ENCODE measurements around the gene R3HDM2. TPM values are rescaled to one million over a fixed set of nuclear protein-coding genes. Genes with fewer than 3 reads are reported as not detected.

R3HDM2 gene
- total and polyA plus RNA-seq, 2 of the 13 experiments (the other 11 are each of a cell fraction or from before 2014, with no cell fraction given), result 11.1 to 23.5 TPM

- Histone ChIP-seq H3K27me3 (ENCODE audit: control insufficient read depth in 1 of 2, insufficient read depth in 2 of 2, low read length in 2 of 2) (no peaks in the 10 kb centered on the region), H3K36me3 (replicated peaks in 1 of 2; ENCODE audit: control insufficient read depth in 1 of 2, insufficient read depth in 2 of 2, low read length in 2 of 2) (no peaks in the 10 kb centered on the region; a peak in 2 of 5 replicates), H3K9me3 (ENCODE audit: low read length) (no peaks in the 10 kb centered on the region), H3K79me2 (ENCODE audit: insufficient read depth, low read length) (no peaks in the 10 kb centered on the region), H2AFZ (ENCODE audit: low read length) (no peak overlapping the region), H3K4me2 (ENCODE audit: low read depth, low read length) (no peak overlapping the region), H4K20me1 (ENCODE audit: insufficient read depth, low read length) (no peaks in the 10 kb centered on the region), H3K27ac (ENCODE audit: extremely low read length, insufficient read depth, low read length) (no peak overlapping the region), H3K4me1 (ENCODE audit: insufficient read depth, low read length) (no peaks in the 10 kb centered on the region), H3K9ac (ENCODE audit: insufficient read depth, low read depth, low read length) (no peak overlapping the region), H3K4me3 (replicated peaks in 1 of 3; ENCODE audit: insufficient read depth in 1 of 3, low read depth in 2 of 3, low read length in 3 of 3) (no peak overlapping the region)
- in situ Hi-C loops (cut with HindIII; ENCODE audit: extremely low pct_ligation_motif_present, low pct_unique_long_range_greater_than_20kb) (no loop called here), intact Hi-C loops (cut with micrococcal nuclease; ENCODE audit: unreplicated experiment) (no loop called here)
- ChIA-PET CTCF (ENCODE audit: low intra/inter-chr PET ratio, low total read pairs) (no interaction called here), POLR2A (no interaction called here)
- no TSS peak for BruUV-seq (replicated peaks)
- ATAC-seq (no peak), DNase-seq (ENCODE audit: low spot score) (no peak), FAIRE-seq (no peak)
- WGBS (ENCODE audit: low lambda C conversion rate), result 91% methylated on average over 9 of the region's 9 CpGs
- TF ChIP-seq IRF9 (CRISPR knock-in tag; IDR thresholded peaks at IDR 0.05; ENCODE audit: borderline replicate concordance), result no peak
- TF ChIP-seq KIAA2018 (CRISPR knock-in tag; IDR thresholded peaks at IDR 0.05; ENCODE audit: borderline replicate concordance), result no peak
- TF ChIP-seq TBX3 (IDR thresholded peaks at IDR 0.05; ENCODE audit: borderline replicate concordance), result no peak
- no peak for TF ChIP-seq XRCC5 (optimal IDR thresholded peaks at IDR 0.05; ENCODE audit: low read length)
- no peak for TF ChIP-seq IKZF1 (IDR thresholded peaks at IDR 0.05)
- TF ChIP-seq E2F5 (CRISPR knock-in tag; conservative IDR thresholded peaks at IDR 0.05), result no peak
- TF ChIP-seq ATAD3A (CRISPR knock-in tag; IDR thresholded peaks at IDR 0.05), result no peak
- TF ChIP-seq HNRNPK (IDR thresholded peaks at IDR 0.05; ENCODE audit: low read depth, low read length, poor library complexity, severe bottlenecking), result no peak
- no peak for TF ChIP-seq ESRRA (CRISPR knock-in tag; IDR thresholded peaks at IDR 0.05; ENCODE audit: low read depth)
- TF ChIP-seq ZNF775 (CRISPR knock-in tag; IDR thresholded peaks at IDR 0.05; ENCODE audit: borderline replicate concordance), result no peak
- no peak for TF ChIP-seq RCOR2 (CRISPR knock-in tag; IDR thresholded peaks at IDR 0.05)
- TF ChIP-seq SMAD9 (CRISPR knock-in tag; IDR thresholded peaks at IDR 0.05), result no peak
- TF ChIP-seq ETS1 (CRISPR knock-in tag; IDR thresholded peaks at IDR 0.05), result no peak
- TF ChIP-seq ZBTB3 (CRISPR knock-in tag; IDR thresholded peaks at IDR 0.05; ENCODE audit: borderline replicate concordance, low read depth), result no peak
Observed at GRCh38 chr12:57418255-57418654, 12.6 kb downstream of the R3HDM2 start.
